CD4-positive, alpha-beta T cell (primary cell): Measurements from ENCODE around the gene PTPRK. TPM values are rescaled to one million over a fixed set of nuclear protein-coding genes. Genes with fewer than 3 reads are reported as not detected.

Experiments
- ATAC-seq: fragments of 200-7000 bp; cut with Tn5 transposase; one replicate; pipeline ENCODE4 v1.10.0; 2022; ENCODE audit warnings: mild to moderate bottlenecking; ENCODE audit not compliant: poor library complexity
- CTCF ChIA-PET: fragments of 350-600 bp; sonication (Branson Sonifier 250); formaldehyde crosslinking; loops from one replicate; lab custom pipeline; 2021; ENCODE audit warnings: antibody characterized with exemption, inconsistent platforms; lab: Charles Lee
- POLR2A ChIA-PET: fragments of 350-600 bp; sonication (Branson Sonifier 250); formaldehyde crosslinking; loops from one replicate; lab custom pipeline; 2021; ENCODE audit warnings: antibody characterized with exemption, inconsistent platforms; lab: Charles Lee
- DNase-seq, 14 experiments: peaks; one replicate each; pipeline ENCODE4 v3.0.0-alpha.2; 2013 to 2020; ENCODE audit warnings: mixed read lengths in 2 of 14
- H3K27ac ChIP-seq, 2 donors: one replicate each; pipeline versions ENCODE4 v1.5.1 to v1.7.0; 2013; ENCODE audit warnings: low read length in 2 of 2, low read depth in 1 of 2, mild to moderate bottlenecking in 1 of 2
- H3K27me3 ChIP-seq, 2 experiments: 1 replicate in 1 of 2; 2 replicates in 1 of 2; pipeline versions ENCODE4 v1.6.1 to v1.7.0; 2013; ENCODE audit warnings: low read length in 2 of 2, control low read depth in 1 of 2, mild to moderate bottlenecking in 1 of 2, moderate library complexity in 1 of 2; ENCODE audit not compliant: insufficient read depth in 2 of 2, control insufficient read depth in 1 of 2
- H3K36me3 ChIP-seq: one replicate; pipeline ENCODE4 v1.6.1; 2013; ENCODE audit warnings: low read length, control low read depth; ENCODE audit not compliant: insufficient read depth
- H3K4me1 ChIP-seq: one replicate; pipeline ENCODE4 v1.6.1; 2013; ENCODE audit warnings: low read length, control low read depth; ENCODE audit not compliant: insufficient read depth
- H3K4me3 ChIP-seq: one replicate; pipeline ENCODE4 v1.5.1; 2013; ENCODE audit warnings: mild to moderate bottlenecking, low read length, moderate library complexity
- H3K9me3 ChIP-seq, 2 experiments: 1 replicate in 1 of 2; 2 replicates in 1 of 2; pipeline versions ENCODE4 v1.6.1 to v1.7.0; 2013; ENCODE audit warnings: low read length in 2 of 2, mild to moderate bottlenecking in 2 of 2, control low read depth in 1 of 2, moderate library complexity in 1 of 2; ENCODE audit not compliant: control insufficient read depth in 1 of 2, insufficient read depth in 1 of 2
- H3K27ac Mint-ChIP-seq: one replicate; pipeline ENCODE4 v1.8.0; 2020; ENCODE audit warnings: mixed read lengths
- H3K27me3 Mint-ChIP-seq: one replicate; pipeline ENCODE4 v1.8.0; 2021; ENCODE audit warnings: mixed read lengths
- H3K36me3 Mint-ChIP-seq: one replicate; pipeline ENCODE4 v1.8.0; 2021; ENCODE audit warnings: low read depth, mixed read lengths
- H3K4me1 Mint-ChIP-seq: one replicate; pipeline ENCODE4 v1.8.0; 2021; ENCODE audit warnings: low read depth, mixed read lengths
- H3K4me3 Mint-ChIP-seq: one replicate; pipeline ENCODE4 v1.8.0; 2020; ENCODE audit warnings: mild to moderate bottlenecking, mixed read lengths
- H3K9me3 Mint-ChIP-seq: one replicate; pipeline ENCODE4 v1.8.0; 2020; ENCODE audit warnings: mixed read lengths
- CTCF ChIP-seq: fragments of 200-600 bp; IDR thresholded peaks from one replicate; pipeline ENCODE4 v1.8.0; 2022; ENCODE audit warnings: antibody characterized with exemption, mild to moderate bottlenecking
- intact Hi-C, 2 experiments: fragments of 100-400 bp; cut with DNase I in 1 of 2; cut with micrococcal nuclease in 1 of 2; formaldehyde crosslinking; loops; one replicate each; pipeline versions ENCODE4 v1.15.1 to v1.9.0; 2023 to 2025; cut with DNase I, micrococcal nuclease
- total RNA-seq, 174 experiments: library from RNA in 2 of 174; stranded (reverse) in 2 of 174; gene quantifications; one replicate each; pipeline ENCODE4 v1.2.3 and lab custom pipeline; 2021 to 2026

The PTPRK gene
- total RNA-seq, 2 experiments from 2014 or later = 8.4 to 10.3 TPM

- H3K4me3 ChIP-seq = no peak overlapping the region
- no peak overlapping the region for H3K27ac Mint-ChIP-seq
- no peaks in the 10 kb centered on the region for H3K9me3 Mint-ChIP-seq
- no peaks in the 10 kb centered on the region for H3K36me3 ChIP-seq
- TF ChIP-seq CTCF = no peak
- POLR2A ChIA-PET = no interaction called here
- H3K27ac ChIP-seq = no peak overlapping the region
- H3K36me3 Mint-ChIP-seq = no peaks in the 10 kb centered on the region
- no peaks in the 10 kb centered on the region for H3K9me3 ChIP-seq
- DNase-seq (no peak), ATAC-seq (no peak)
- H3K27me3 ChIP-seq = no peaks in the 10 kb centered on the region
- H3K4me3 Mint-ChIP-seq = no peak overlapping the region
- no peaks in the 10 kb centered on the region for H3K4me1 ChIP-seq
- CTCF ChIA-PET = no interaction called here
- intact Hi-C loops = no loop called here
- no peaks in the 10 kb centered on the region for H3K27me3 Mint-ChIP-seq
- H3K4me1 Mint-ChIP-seq = no peaks in the 10 kb centered on the region
These were observed 209.9 kb downstream of the PTPRK start for GRCh38 chr6:128310451-128310850.

- ChIA-PET POLR2A (no interaction called here), CTCF (no interaction called here)
- Histone ChIP-seq H3K36me3 (no peaks in the 10 kb centered on the region), H3K4me1 (no peaks in the 10 kb centered on the region), H3K4me3 (no peak overlapping the region), H3K27ac (no peak overlapping the region), H3K9me3 (no peaks in the 10 kb centered on the region), H3K27me3 (no peaks in the 10 kb centered on the region)
- DNase-seq (no peak), ATAC-seq (no peak)
- intact Hi-C loops = no loop called here
- H3K4me1 Mint-ChIP-seq = peaks cover under 1% of the 10 kb centered on the region
- no peaks in the 10 kb centered on the region for H3K27me3 Mint-ChIP-seq
- H3K27ac Mint-ChIP-seq = no peak overlapping the region
- H3K36me3 Mint-ChIP-seq = no peaks in the 10 kb centered on the region
- TF ChIP-seq CTCF = no peak
- H3K4me3 Mint-ChIP-seq = no peak overlapping the region
- H3K9me3 Mint-ChIP-seq = peaks cover under 1% of the 10 kb centered on the region
These were observed 212.7 kb downstream of the PTPRK start for GRCh38 chr6:128307671-128308070.

GRCh38 chr6:128305976-128306375 lies 214.4 kb downstream of the PTPRK start:
- intact Hi-C loops = no loop called here
- Histone ChIP-seq H3K4me3 (no peak overlapping the region), H3K36me3 (no peaks in the 10 kb centered on the region), H3K27ac (no peak overlapping the region), H3K27me3 (no peaks in the 10 kb centered on the region), H3K9me3 (no peaks in the 10 kb centered on the region), H3K4me1 (no peaks in the 10 kb centered on the region)
- Mint-ChIP-seq H3K27me3 (no peaks in the 10 kb centered on the region), H3K4me1 (peaks cover 4% of the 10 kb centered on the region), H3K27ac (no peak overlapping the region), H3K9me3 (peaks cover 3% of the 10 kb centered on the region), H3K36me3 (no peaks in the 10 kb centered on the region), H3K4me3 (no peak overlapping the region)
- DNase-seq (no peak), ATAC-seq (no peak)
- ChIA-PET POLR2A (interaction anchor here (0.6 to 0.9 kb wide), 3 partner anchors 12 to 140 kb away, joined by 3 to 4 read pairs (median 3); no protein-coding TSS in a partner anchor), CTCF (no interaction called here)
- no peak for TF ChIP-seq CTCF
